HG02588 (cell line): ENCODE results near the gene ITGA4.
A peak's percentile ranks its signal among the peaks of the same experiment; 100 is the strongest.

ENCODE experiments used
- ATAC-seq: cut with Tn5 transposase; IDR thresholded peaks from one replicate; pipeline ENCODE4 v1.9.1; 2021; ENCODE audit warnings: mild to moderate bottlenecking, moderate library complexity; ENCODE audit not compliant: unreplicated experiment

Gene ITGA4

DNA sequence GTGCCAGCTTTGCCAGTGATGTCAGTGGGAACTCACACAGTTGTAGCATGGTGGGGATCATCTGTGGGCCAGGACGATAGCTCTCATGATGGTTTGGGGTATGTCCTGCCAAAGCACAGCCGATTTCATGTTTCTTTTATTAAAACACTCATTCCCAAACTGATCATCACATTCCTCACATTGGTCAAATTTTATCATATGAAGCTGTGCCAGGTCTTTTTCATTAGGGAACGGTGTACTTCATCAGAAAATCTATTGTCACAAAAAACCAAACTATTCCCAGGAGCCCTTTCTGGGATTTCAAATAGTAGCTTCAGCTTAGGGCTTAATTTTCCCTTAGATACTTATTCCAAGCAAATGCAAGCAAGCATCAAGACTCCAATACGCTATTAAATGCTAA, 42.0 kb downstream of the ITGA4 start:
- no peak for ATAC-seq

DNA sequence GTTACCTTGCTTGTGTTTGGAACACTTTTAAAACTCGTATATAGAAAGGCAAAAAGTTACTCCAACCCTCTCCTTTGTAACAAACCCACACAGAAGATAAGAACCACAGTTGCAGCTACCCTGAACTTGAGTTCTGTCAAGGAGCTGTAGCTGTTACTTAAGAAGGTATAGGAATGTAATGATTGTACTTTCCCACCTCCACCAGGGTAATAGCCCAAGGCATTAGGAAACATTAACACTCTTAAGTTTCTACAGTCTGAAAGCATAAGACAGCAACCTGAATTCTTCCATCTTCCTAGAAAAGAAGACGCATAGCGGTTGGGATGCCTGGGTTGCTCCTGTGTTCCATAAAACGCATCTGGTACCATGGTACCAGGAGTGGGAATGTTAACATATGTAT, 43.0 kb downstream of the ITGA4 start:
- no peak for ATAC-seq

GRCh38 chr2:181515719-181516118, 58.5 kb downstream of the ITGA4 start:
- ATAC-seq, result no peak

DNA sequence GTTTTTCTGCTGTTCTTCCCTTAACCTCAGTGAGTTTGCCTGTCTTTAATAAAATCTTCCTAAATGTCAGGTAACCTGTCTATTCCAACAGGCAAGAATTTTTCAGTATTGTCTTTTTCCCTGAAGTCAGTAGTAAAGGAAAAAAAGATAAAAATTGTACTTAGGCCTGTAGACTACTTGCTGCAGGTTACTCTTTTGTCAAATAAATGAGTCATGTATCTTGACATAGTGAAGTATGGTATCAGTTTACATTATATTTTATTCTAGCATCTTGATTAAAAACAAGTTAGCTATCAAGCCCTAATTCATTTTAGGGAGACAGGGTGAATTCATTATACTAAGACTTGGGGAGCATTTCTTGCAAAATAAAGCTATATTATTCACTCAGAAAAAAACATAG, 59.8 kb downstream of the ITGA4 start:
- no peak for ATAC-seq

GRCh38 chr2:181517685-181518301, 60.6 kb downstream of the ITGA4 start:
- no peak for ATAC-seq

GRCh38 chr2:181520253-181520652, 63.1 kb downstream of the ITGA4 start:
- ATAC-seq, result no peak

DNA sequence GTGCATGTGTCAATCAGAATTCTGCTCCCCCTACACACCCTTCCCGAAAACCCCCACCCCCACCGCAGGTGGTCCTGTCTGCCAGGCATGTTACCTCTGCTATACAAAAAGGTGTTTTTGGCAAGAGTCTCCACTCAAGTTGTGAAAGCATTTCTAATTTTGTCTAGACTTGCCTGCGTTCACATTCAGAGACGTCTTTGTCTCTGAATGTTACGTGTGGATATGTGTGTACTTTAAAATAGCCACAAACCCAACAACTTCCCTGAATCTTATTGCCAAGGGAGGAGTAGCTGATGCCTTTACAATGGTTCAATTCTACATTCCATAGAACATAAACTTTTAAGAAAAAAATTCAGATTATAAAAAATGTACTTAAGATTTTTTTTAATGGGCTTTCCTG, 66.6 kb downstream of the ITGA4 start:
- ATAC-seq, result no peak

DNA sequence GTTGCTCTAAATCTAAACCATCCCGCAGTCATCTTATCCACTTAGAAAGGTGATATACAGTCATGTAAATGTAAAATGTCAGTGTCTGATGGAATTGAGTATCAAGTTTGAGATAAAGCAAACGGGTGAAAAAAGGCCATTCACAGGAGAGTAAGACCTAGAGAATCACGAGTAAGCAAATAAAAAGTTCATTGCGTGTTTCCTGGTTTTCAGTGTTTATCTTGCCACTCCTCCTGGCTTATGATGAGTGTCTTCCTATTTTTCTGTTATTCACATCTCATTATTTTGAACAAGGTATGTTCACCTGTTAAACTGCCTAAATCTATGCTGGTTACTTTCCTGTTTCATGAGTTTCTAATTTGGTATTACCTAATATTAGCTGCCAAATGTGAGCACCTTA, 68.8 kb downstream of the ITGA4 start:
- no peak for ATAC-seq

DNA sequence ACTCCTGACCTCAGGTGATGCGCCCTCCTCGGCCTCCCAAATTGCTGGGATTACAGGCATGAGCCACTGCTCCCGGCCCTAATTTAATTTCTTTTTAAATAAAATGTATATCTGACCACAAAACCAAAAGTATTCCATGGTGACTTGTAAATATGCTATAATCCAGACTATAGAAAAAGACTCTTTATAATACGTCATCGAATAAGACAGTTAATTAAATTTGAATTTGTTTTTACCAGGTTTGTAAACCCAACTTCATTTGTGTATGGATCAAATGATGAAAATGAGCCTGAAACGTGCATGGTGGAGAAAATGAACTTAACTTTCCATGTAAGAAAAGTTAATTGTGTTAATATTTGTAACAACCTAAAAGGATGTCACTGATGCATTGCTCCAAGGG, 69.9 kb downstream of the ITGA4 start:
- ATAC-seq, result no peak

DNA sequence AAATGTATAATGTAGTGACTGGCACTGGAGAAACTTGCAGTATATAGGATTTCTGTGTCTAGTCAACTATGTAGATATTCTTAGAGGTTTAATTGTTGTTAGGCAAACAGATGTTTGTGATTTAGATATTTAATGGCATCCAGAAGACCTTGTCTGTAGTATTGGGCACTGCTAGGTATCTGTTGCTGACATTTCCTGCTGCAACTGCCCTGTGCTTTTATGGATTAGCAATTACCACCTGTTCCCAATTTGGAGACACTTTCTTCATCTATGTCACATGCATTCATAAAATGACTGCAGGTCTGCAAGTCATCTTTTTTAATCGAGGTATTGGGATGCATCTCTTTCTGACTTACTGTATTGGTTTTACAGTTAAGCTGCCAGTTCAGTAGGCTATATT, 71.3 kb downstream of the ITGA4 start:
- ATAC-seq, result no peak

- ATAC-seq, result no peak
Measured at GRCh38 chr2:181536730-181537129, 79.5 kb downstream of the ITGA4 start.

DNA sequence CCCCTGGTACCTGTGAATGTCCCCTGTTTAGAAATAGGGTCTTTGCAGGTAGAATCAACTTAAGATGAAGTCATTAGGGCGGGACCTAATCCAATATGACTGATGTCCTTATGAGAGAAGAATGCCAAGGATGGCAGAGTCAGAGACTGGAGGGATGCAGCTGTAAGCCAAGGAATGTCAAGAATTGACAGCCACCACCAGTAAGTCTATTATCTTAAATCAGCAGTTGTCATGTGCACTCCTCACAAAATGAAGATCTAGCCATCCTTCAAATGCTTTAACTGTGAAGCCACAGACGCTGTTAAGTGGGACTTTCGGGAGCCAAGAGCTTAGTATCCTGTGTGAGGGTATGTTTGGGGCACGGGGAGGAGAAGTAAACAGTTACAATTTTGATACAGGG, 83.2 kb downstream of the ITGA4 start:
- ATAC-seq, result no peak

DNA sequence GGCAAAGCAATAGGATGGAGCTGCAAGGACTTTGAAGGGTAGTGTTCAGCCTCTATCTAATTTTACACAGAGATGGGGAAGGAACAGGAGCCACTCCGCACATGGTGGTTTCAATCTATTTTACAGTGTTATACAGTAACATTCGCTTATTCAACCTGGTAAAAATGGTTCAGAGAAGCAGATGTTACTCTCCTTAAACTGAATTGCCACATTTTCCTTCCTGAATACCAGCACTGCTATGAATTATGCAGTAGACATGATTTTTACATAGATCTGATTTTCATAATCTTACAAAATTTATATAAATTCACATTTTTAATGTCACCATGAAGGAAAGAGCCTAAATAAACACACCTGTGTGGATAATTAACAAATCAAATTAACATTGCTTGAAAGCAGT, 85.0 kb downstream of the ITGA4 start:
- no peak for ATAC-seq

- no peak for ATAC-seq
Measured at GRCh38 chr2:181546086-181546485, 88.9 kb downstream of the ITGA4 start.

- ATAC-seq, result no peak
Measured at GRCh38 chr2:181552808-181553207, 95.6 kb downstream of the ITGA4 start.

DNA sequence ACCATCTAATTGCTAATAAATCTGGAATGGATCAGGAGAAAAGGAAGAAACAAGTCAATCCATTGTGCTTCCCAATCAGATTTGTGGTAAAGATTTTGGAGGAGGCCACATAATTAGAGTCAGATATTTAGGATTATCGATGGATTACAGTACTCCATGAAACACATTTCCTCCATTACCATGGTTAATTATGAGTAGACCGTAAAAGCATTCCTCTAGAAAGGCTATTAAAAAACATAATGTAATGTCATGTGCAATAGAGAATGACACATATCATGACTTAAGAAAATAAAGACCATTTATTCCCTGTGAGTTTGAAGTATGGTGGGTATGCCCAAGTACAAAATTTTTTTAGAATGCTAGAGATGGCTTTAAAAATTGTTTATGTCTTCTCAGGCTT, 96.1 kb downstream of the ITGA4 start:
- no peak for ATAC-seq

DNA sequence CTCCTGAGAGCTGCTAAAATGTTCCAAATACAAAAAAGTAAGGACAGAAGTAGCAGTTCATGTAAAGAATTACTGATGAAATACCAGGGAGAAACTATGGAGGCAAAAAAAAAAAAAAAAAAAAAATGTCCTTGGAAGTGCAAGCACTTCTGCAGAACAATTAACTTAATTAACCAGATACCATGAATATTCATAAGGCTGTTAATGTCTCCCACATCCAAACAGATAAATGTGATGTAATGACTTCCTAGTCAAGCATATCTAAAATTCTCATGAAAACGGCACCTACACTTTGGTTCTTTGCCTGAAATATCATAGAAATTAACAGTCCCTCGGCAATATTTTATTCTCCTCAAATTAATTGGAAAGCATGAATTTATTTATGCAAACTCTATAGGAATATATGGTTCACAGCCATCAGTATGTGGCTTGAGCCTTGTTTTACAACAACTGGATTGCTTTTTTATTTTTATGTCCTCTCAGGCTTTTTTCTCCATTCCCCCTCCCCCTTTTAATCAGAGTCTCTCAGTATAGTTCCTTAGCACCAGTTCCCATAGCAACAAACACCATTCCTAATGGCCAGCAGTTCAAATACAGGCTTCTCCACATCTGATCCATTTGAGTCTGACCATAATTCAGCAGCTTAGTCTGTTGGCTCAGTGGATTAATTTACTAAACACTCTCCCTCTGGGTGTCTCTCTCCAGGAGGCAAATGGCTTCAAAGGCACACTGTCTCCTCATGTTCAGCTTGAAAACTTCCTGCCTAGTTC, 97.1 kb downstream of the ITGA4 start:
- no peak for ATAC-seq

- no peak for ATAC-seq
Measured at GRCh38 chr2:181558371-181558770, 101.2 kb downstream of the ITGA4 start.

DNA sequence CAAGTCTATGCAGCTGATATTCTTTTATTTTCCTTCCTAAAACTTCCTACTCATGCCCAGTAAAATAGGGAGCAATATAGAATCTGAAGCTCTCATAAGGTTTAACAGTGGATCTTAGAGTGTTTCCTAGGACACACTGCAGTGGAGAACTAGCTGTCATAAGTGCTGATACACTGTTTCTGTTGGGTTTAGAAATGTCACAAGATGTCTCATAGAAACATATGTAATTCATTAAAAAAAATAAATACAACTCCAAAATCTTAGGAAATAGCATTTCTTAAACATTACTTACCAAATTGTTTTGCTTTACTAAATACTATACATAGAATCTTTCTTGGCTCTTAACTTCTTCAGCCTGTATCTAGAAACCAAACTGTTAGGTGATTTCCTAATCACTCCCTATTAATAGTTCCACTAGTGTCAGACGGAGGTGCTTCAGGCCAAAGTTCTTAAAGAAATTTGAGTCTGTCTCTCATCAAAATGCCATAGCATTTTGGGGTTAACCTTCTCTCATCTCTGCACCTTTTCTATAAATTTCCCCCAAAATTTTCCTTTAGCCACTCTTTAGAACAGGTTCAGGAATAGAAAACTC, 106.0 kb downstream of the ITGA4 start:
- ATAC-seq, result peak; percentile 71

DNA sequence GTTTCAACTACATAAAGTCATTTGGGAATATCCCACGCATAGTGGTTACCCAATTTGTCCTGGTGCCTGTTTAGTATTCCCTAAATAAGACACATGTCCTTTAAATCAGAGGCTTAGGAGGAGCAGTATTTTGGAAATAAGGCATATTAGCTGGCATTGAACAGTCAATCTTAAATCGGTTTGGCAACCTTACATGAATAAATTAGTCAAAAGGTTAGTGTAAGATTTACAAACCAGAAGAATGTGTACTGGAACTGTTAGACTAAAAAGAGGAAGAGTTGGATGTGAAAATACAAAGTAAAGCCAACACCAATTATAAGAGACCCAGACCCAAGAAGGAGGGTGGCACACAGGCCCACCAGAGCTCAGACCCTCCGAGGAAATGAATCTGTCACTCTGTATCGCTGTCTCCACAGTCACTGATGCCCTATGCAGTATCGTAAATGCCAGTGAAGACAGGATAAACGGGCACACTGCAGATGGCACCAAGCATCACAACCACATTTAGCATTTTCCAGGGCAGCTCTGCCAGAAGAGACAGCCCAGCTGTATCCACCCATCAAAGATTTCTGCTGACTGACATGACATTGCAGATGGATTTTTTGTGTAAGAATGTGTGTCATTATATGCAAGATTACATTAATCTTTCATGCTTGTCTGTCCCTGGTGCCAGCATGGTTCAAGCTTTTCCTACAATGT, 109.3 kb downstream of the ITGA4 start:
- ATAC-seq, result no peak

DNA sequence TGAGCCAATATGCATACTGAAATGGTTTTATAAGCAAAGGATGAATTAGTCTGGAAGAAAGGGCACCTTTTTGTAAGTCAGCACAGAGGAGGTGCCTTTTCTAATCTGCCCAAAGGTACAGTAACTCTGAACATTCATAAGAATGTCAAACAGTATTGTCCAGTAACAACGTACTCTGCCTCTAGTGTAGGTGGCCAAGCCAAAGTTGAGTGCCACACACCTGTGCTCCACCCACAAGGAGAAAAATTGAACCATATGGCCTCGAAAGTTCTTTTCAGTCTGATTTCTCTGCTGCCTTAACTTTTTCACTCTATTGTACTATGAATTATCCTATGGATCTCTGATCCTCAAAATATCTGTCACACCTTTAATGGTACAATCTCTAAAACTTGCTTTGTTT, 112.9 kb downstream of the ITGA4 start:
- ATAC-seq, result no peak
